Smooth muscle cell (in vitro differentiated cells): Measurements from ENCODE around the gene KRT80. TPM values are rescaled to one million over a fixed set of nuclear protein-coding genes. Genes with fewer than 3 reads are reported as not detected.

ENCODE experiments used
- DNase-seq: peaks from one replicate; lab custom pipeline; 2025; ENCODE audit not compliant: unreplicated experiment; lab: John Stamatoyannopoulos, UW
- H2AFZ ChIP-seq: fragments of 200-600 bp; sonication (generic); 2 replicates; pipeline ENCODE4 v1.6.0; 2016; ENCODE audit warnings: antibody characterized with exemption, low read depth, mild to moderate bottlenecking
- H3F3A ChIP-seq: fragments of 200-600 bp; sonication (generic); 2 replicates; pipeline ENCODE4 v1.6.0; 2017; ENCODE audit warnings: antibody characterized with exemption, low read depth
- H3K27ac ChIP-seq: fragments of 200-600 bp; sonication (generic); 2 replicates; pipeline ENCODE4 v1.5.1; 2016; ENCODE audit warnings: low read depth, mild to moderate bottlenecking
- H3K27me3 ChIP-seq: fragments of 200-600 bp; sonication (generic); 2 replicates; pipeline ENCODE4 v1.6.1; 2016; ENCODE audit warnings: low read depth, mild to moderate bottlenecking
- H3K36me3 ChIP-seq: fragments of 200-600 bp; sonication (generic); 2 replicates; pipeline ENCODE4 v1.5.1; 2016; ENCODE audit warnings: low read depth
- H3K4me1 ChIP-seq: fragments of 200-600 bp; sonication (generic); 2 replicates; pipeline ENCODE4 v1.5.1; 2016; ENCODE audit warnings: low read depth
- H3K4me2 ChIP-seq: fragments of 200-600 bp; sonication (generic); 2 replicates; pipeline ENCODE4 v1.6.0; 2016; ENCODE audit warnings: mild to moderate bottlenecking
- H3K4me3 ChIP-seq: fragments of 200-600 bp; sonication (generic); 2 replicates; pipeline ENCODE4 v1.5.1; 2016; ENCODE audit warnings: mild to moderate bottlenecking
- H3K79me2 ChIP-seq: fragments of 200-600 bp; sonication (generic); 2 replicates; pipeline ENCODE4 v1.6.0; 2016; ENCODE audit warnings: low read depth, mild to moderate bottlenecking
- H3K9ac ChIP-seq: fragments of 200-600 bp; sonication (generic); 2 replicates; pipeline ENCODE4 v1.6.0; 2016; ENCODE audit warnings: low read depth
- H3K9me3 ChIP-seq: fragments of 200-600 bp; sonication (generic); replicated peaks from 2 replicates; pipeline ENCODE4 v1.5.1; 2016; ENCODE audit warnings: low read depth
- H4K20me1 ChIP-seq: fragments of 200-600 bp; sonication (generic); 2 replicates; pipeline ENCODE4 v1.6.0; 2016; ENCODE audit warnings: low read depth
- WGBS: methylation state at CpG from one replicate; pipeline ENCODE4 v1.1.7; 2016; ENCODE audit warnings: low lambda C conversion rate; 5-methylcytosine and 5-hydroxymethylcytosine counted together
- polyA plus RNA-seq: library from polyadenylated mRNA; unstranded; fragments of >200 nt; fragmentation: Nextera tagmentation; extraction: Ambion mirVana; gene quantifications from 2 replicates; pipeline ENCODE4 v1.2.1, GENCODE V29; 2016
- total RNA-seq: library from RNA; depleted of rRNA; stranded (reverse); fragments of >200 nt; gene quantifications from 2 replicates; pipeline ENCODE4 v1.2.3, GENCODE V29; 2014
- TF ChIP-seq, protein P1 (sequence below): fragments of 200-600 bp; sonication (generic); IDR thresholded peaks from 2 replicates; pipeline ENCODE4 v1.5.1; 2017; ENCODE audit warnings: borderline replicate concordance, mild to moderate bottlenecking, antibody characterized with exemption; ENCODE audit not compliant: insufficient read depth, poor library complexity, severe bottlenecking

Gene KRT80
- total and polyA plus RNA-seq, 2 experiments from 2014 or later: 5.1 to 11.7 TPM

- Histone ChIP-seq H3K9me3 (no peaks in the 10 kb centered on the region), H3K36me3 (no peaks in the 10 kb centered on the region), H3K79me2 (no peaks in the 10 kb centered on the region), H3F3A (peaks cover 11% of the 10 kb centered on the region), H2AFZ (no peak overlapping the region), H3K4me2 (peak overlapping the region; percentile 55), H3K4me1 (peaks cover 27% of the 10 kb centered on the region), H3K27ac (peak overlapping the region; percentile 32), H3K9ac (no peak overlapping the region), H4K20me1 (no peaks in the 10 kb centered on the region), H3K4me3 (no peak overlapping the region), H3K27me3 (no peaks in the 10 kb centered on the region)
- 76% methylated on average over 16 of the region's 16 CpGs for WGBS
- no peak for DNase-seq
- TF ChIP-seq, protein P1, sequence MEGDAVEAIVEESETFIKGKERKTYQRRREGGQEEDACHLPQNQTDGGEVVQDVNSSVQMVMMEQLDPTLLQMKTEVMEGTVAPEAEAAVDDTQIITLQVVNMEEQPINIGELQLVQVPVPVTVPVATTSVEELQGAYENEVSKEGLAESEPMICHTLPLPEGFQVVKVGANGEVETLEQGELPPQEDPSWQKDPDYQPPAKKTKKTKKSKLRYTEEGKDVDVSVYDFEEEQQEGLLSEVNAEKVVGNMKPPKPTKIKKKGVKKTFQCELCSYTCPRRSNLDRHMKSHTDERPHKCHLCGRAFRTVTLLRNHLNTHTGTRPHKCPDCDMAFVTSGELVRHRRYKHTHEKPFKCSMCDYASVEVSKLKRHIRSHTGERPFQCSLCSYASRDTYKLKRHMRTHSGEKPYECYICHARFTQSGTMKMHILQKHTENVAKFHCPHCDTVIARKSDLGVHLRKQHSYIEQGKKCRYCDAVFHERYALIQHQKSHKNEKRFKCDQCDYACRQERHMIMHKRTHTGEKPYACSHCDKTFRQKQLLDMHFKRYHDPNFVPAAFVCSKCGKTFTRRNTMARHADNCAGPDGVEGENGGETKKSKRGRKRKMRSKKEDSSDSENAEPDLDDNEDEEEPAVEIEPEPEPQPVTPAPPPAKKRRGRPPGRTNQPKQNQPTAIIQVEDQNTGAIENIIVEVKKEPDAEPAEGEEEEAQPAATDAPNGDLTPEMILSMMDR: no peak
Observed at GRCh38 chr12:52185400-52185967, 6.3 kb downstream of the KRT80 start.

GRCh38 chr12:52184813-52185212 lies 7.0 kb downstream of the KRT80 start:
- TF ChIP-seq, protein P1: no peak
- H3K27ac ChIP-seq: no peak overlapping the region
- no peaks in the 10 kb centered on the region for H3K27me3 ChIP-seq
- no peak for DNase-seq
- H3K79me2 ChIP-seq: no peaks in the 10 kb centered on the region
- H4K20me1 ChIP-seq: no peaks in the 10 kb centered on the region
- no peak overlapping the region for H3K4me2 ChIP-seq
- H2AFZ ChIP-seq: no peak overlapping the region
- H3K9me3 ChIP-seq: no peaks in the 10 kb centered on the region
- no peaks in the 10 kb centered on the region for H3K36me3 ChIP-seq
- H3K4me1 ChIP-seq: peaks cover 27% of the 10 kb centered on the region
- H3K9ac ChIP-seq: no peak overlapping the region
- 84% methylated on average over 6 of the region's 6 CpGs for WGBS
- H3K4me3 ChIP-seq: no peak overlapping the region
- peaks cover 11% of the 10 kb centered on the region for H3F3A ChIP-seq

DNA sequence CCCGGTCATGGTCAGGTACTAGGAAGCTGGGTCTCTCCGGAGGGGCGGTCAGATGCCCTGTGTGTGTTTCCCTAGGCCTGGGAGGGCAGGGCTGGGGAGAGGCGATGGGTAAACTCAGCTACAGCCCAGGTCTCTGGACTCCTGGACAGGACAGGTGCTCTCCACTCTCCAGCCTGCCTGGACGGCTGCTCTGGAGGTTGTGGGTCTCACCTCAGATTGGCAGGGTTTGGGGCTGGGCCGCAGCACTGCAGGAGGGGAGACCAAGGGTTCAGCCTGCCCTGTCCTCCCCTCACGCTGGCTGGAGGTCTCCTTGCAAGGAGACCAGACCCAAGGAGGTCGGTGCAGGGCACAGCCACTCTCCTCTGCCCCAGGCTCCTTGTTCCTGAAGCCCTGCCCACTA lies 7.8 kb downstream of the KRT80 start:
- DNase-seq: no peak
- Histone ChIP-seq H3K9me3 (no peaks in the 10 kb centered on the region), H3K27ac (peak overlapping the region; percentile 82), H3K79me2 (no peaks in the 10 kb centered on the region), H3K9ac (no peak overlapping the region), H3K27me3 (no peaks in the 10 kb centered on the region), H3F3A (peaks cover 11% of the 10 kb centered on the region), H2AFZ (no peak overlapping the region), H3K4me3 (no peak overlapping the region), H4K20me1 (no peaks in the 10 kb centered on the region), H3K4me1 (peaks cover 27% of the 10 kb centered on the region), H3K4me2 (no peak overlapping the region), H3K36me3 (no peaks in the 10 kb centered on the region)
- WGBS: 96% methylated on average over 8 of the region's 8 CpGs
- TF ChIP-seq, protein P1: no peak

DNA sequence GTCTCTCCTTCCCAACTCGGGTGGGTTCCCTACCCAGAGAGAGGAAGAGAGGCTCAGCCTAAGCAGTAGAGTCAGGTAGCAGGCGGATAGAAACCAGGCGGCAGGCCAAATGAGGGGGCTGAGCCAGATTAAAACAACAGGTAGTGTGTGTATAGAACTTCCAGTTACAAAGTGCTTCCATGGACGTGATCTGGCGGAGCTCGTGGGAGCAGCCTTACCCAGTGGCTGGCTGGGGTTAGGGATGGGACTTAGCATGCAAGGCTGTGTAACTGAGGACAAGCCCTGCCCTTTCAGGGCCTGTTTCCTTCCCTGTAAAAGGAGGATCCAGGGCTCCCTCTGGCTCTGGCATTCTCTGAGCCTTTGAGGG lies 8.3 kb downstream of the KRT80 start:
- 71% methylated on average over 6 of the region's 6 CpGs for WGBS
- TF ChIP-seq, protein P1: no peak
- H3K4me1 ChIP-seq: peaks cover 27% of the 10 kb centered on the region
- no peak for DNase-seq
- no peak overlapping the region for H2AFZ ChIP-seq
- no peaks in the 10 kb centered on the region for H3K9me3 ChIP-seq
- H3K36me3 ChIP-seq: no peaks in the 10 kb centered on the region
- H3K4me3 ChIP-seq: no peak overlapping the region
- no peaks in the 10 kb centered on the region for H4K20me1 ChIP-seq
- peak overlapping the region; percentile 82 for H3K27ac ChIP-seq
- H3K9ac ChIP-seq: no peak overlapping the region
- no peaks in the 10 kb centered on the region for H3K27me3 ChIP-seq
- no peak overlapping the region for H3K4me2 ChIP-seq
- H3K79me2 ChIP-seq: no peaks in the 10 kb centered on the region
- peaks cover 11% of the 10 kb centered on the region for H3F3A ChIP-seq
